ENCODE data around the gene RPS6KA2.

- TF ChIP-seq CTCF (IDR thresholded peaks at IDR 0.05) (no peak), POLR2AphosphoS5 (IDR thresholded peaks at IDR 0.05; ENCODE audit: low read depth, low read length) (no peak), TCF7L2 (IDR thresholded peaks at IDR 0.05; ENCODE audit: low read depth, low read length) (no peak)
Measured at GRCh38 chr6:166592821-166593220, 34.2 kb downstream of the RPS6KA2 start.

Measured in Panc1 (cell line).